HG03025 (cell line): Measurements from ENCODE around the gene ACADSB.

Experiments
- ATAC-seq: cut with Tn5 transposase; IDR thresholded peaks from one replicate; pipeline ENCODE4 v1.9.1; 2021; ENCODE audit warnings: mild to moderate bottlenecking, moderate library complexity; ENCODE audit not compliant: unreplicated experiment, low FRiP score

The ACADSB gene

DNA sequence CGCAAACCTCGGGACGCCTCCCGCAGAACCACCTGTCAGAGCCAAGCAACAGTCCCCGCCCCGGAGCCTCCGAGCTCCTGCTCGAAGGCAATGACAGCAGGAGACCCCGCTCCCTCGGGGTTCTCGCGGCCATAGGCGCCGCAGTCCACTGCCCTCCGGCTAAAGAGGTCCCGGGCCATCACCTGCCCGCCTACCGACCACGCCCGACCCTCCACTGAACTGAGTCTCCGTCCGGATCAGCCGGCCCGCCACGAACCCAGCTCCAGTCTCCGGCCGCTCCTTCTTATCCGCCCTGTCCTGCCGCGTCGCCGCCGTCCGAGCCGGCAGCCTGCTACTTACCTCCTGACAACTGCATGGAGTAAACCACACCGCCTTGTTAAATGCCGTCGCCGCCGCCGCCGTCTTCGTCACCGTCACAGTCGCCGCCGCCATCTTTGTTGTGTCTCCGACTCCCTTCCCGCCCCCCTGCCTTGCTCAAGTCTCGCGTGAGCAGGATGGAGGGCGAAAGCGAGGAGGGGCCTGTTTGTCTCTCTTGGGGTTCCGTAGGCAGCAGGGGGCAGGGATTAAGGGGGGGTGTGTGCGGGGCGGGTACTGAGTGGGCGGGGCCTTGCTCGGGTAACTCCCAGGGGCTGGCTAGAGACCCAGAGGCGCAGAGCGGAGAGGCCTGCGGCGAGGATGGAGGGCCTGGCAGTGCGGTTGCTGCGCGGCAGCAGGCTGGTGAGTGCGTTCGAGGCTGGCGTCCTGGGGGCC is at the start of gene ACADSB, which contains the start of gene IKZF5:
Gene ACADSB, plus strand, starts transcription at position 652 of the 750 bp plus-strand sequence. Its CDS starts 24 bp downstream, at position 676.
Gene IKZF5, minus strand, starts transcription at position 441 of the 750 bp plus-strand sequence. CDS start 10,170 bp downstream, outside the sequence.
- ATAC-seq, result peak; percentile 84

GRCh38 chr10:122962405-122962804 is 46.4 kb upstream of the ACADSB start:
- no peak for ATAC-seq

DNA sequence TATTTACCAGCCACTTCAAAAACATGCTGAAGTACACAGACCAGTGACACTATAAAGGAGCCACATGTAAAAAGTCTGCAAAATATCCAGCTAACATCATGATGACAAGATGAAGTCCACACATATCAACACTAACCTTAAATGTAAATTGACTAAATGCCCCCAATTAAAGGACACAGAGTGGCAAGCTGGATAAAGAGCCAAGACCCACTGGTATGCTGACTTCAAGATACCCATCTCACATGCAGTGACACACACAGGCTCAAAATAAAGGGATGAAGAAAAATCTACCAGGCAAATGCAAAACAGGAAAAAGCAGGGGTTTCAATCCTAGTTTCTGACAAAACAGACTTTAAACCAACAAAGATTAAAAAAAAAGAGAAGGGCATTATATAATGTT is 41.9 kb upstream of the ACADSB start:
- no peak for ATAC-seq

DNA sequence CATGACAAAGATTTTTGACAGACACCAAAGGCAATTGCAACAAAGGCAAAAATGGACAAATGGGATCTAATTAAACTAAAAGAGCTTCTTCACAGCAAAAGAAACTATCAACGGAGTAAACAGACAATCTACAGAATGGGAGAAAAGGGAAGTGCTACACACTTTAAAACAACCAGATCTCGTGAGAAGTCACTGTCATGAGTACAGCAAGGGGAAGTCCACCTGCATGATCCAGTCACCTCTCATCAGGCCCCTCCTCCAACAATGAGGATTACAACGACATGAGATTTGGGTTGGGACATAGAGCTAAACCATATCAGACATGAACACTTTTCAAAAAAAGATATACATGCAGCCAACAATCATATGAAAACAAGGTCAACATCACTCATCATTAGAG is 40.1 kb upstream of the ACADSB start:
- ATAC-seq, result no peak

DNA sequence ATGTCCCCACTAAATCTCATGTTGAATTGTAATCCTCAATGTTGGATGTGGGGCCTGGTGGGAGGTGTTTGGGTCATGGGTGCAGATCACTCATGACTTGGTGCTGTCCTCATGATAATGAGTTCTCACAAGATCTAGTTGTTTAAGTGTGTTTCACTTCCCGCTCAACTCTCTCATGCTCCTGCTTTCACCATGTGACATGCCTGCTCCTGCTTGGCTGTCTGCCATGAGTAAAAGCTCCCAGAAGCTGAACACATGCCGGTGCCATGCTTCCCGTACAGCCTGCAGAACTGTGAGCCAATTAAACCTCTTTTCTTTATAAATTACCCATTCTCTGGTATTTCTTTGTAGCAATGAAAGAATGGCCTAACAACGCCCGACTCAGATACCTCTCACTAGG is 34.8 kb upstream of the ACADSB start:
- ATAC-seq, result no peak

- ATAC-seq, result no peak
Observed at GRCh38 chr10:122974543-122975064, 34.2 kb upstream of the ACADSB start.

DNA sequence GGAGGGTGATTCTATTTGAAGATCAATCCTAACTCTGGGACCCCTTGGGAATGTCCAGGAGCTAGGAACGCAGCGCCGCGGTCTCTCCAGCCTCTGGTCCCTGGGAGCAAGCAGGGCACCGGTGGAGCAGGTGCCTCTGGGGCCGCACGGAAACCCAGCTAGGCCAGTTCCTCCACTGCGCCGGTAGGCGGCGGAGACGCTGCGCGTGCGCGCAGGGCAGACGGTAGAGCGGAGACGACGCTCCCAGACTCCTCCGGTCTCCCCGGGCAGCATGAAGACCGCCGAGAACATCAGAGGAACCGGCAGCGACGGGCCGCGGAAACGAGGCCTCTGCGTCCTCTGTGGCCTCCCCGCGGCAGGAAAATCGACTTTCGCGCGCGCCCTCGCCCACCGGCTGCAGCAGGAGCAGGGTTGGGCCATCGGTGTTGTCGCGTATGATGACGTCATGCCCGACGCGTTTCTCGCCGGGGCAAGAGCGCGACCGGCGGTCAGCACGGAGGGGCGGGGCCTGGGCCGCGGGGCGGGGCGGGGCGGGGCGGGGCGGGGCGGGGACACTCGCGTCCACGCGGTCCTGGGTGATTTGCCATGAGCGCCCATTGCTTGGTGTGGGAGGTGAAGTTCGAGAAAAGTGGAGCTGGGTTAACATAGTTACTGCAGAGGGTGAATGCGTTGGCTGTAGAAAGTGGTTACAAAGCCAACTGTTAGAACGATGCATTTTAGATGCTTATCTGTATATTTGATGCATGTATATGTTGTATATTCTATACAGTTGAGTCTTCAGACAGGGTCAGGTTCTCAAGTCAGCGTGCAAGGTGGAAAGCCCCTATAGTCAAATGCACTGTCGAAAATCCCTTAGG is 28.4 kb upstream of the ACADSB start, which contains the start of gene PSTK:
Gene PSTK, plus strand, starts transcription at position 193 of the 857 bp plus-strand sequence. Its CDS starts 79 bp downstream, at position 272.
- ATAC-seq, result peak; percentile 96

DNA sequence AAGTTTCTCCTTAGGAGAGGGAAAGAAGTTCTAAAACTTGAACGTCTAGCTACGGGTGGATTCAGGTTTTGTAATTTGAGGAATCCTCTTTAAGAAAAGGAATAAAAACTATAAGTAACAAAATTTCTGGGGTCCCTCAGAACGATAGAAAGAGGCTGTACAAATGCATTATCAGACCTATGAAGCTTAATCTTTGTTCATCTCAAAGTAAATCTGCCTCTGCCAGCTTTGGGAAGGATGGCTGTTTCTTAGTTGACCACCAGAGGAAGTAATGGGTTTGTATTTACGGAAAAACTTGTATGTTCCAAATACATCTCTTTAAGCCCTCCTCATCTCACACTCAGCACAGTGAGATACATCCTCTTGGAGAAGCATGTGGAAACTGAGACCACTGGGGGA is 27.7 kb upstream of the ACADSB start:
- no peak for ATAC-seq

- ATAC-seq, result no peak
Observed at GRCh38 chr10:122983898-122984297, 24.9 kb upstream of the ACADSB start.

GRCh38 chr10:122984708-122985107 is 24.1 kb upstream of the ACADSB start:
- no peak for ATAC-seq

- no peak for ATAC-seq
Observed at GRCh38 chr10:122986335-122986734, 22.5 kb upstream of the ACADSB start.

- ATAC-seq, result no peak
Observed at GRCh38 chr10:122988501-122988900, 20.3 kb upstream of the ACADSB start.

DNA sequence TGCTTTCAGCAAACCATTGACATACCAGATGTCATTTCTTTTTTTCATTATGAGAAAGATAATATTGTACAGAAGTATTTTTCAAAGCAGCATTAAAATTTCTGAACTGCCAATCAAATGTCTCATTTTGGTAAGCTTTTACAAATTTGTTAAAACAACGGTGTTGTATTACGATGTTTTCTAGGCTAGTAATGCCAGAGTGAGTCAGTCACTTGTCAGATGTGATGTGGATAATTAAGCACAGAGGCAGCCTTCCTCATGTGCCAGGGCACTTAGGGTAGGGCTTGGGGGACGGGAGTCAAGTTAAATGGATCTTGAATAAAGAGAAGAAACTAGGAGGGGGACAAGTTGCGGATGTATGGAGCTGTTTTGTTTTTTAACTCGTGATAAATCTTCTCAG is 18.5 kb upstream of the ACADSB start:
- ATAC-seq, result no peak

- no peak for ATAC-seq
Observed at GRCh38 chr10:122992031-122992585, 16.7 kb upstream of the ACADSB start.

GRCh38 chr10:122993797-122994336 is 14.9 kb upstream of the ACADSB start:
- no peak for ATAC-seq

GRCh38 chr10:122995936-122996335 is 12.9 kb upstream of the ACADSB start:
- no peak for ATAC-seq

DNA sequence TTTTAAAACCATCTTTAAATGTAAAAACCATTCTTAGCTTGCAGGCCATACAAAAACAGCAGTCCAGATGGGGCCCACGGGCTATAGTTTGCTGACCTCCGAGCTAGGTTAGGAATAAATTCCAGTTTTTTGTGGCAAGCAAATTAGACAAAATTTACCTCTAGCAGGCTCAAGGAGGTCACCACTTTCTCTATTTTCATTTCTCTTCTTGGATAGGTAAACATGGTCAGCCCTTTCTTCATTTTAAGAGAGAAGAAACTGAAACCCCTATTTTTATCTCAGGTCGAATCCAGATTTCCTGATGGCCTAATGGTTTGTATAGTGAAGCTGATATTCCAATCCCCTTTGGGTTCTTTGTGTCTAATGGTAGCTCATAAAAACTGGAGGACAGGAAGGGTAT is 10.9 kb upstream of the ACADSB start:
- ATAC-seq, result no peak

- ATAC-seq, result no peak
Observed at GRCh38 chr10:122998360-122998917, 10.4 kb upstream of the ACADSB start.

GRCh38 chr10:122998934-122999333 is 9.9 kb upstream of the ACADSB start:
- ATAC-seq, result no peak

DNA sequence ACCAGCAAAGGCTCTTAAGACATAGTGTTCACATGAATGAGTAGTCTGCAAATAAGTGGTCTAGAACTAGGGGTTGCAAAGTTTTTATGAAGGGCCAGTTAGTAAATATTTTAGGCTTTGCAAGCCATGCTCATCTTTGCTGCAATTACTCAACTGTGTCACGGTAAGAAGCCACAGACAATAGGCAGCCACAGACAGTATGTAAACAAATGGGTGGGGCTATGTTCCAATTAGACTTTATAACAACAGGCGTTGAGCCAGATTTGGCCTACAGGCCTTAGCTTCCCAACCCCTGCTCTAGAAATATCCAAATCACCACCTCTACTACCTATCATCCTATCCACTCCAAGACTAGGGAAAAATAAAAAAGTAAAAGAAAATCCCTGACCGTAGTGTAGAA is 9.5 kb upstream of the ACADSB start:
- no peak for ATAC-seq
